Hepatocyte (in vitro differentiated cells): ENCODE data around the gene CRYGB.

Experiments
- EZH2 ChIP-seq: fragments of 200-600 bp; sonication (generic); IDR thresholded peaks from 2 replicates; pipeline ENCODE4 v1.6.1; 2016; ENCODE audit warnings: antibody characterized with exemption, mild to moderate bottlenecking, borderline replicate concordance
- TF ChIP-seq, protein P1 (sequence below): fragments of 200-600 bp; sonication (generic); IDR thresholded peaks from 2 replicates; pipeline ENCODE4 v1.5.1; 2016; ENCODE audit warnings: antibody characterized with exemption, mild to moderate bottlenecking; ENCODE audit not compliant: poor library complexity

DNA sequence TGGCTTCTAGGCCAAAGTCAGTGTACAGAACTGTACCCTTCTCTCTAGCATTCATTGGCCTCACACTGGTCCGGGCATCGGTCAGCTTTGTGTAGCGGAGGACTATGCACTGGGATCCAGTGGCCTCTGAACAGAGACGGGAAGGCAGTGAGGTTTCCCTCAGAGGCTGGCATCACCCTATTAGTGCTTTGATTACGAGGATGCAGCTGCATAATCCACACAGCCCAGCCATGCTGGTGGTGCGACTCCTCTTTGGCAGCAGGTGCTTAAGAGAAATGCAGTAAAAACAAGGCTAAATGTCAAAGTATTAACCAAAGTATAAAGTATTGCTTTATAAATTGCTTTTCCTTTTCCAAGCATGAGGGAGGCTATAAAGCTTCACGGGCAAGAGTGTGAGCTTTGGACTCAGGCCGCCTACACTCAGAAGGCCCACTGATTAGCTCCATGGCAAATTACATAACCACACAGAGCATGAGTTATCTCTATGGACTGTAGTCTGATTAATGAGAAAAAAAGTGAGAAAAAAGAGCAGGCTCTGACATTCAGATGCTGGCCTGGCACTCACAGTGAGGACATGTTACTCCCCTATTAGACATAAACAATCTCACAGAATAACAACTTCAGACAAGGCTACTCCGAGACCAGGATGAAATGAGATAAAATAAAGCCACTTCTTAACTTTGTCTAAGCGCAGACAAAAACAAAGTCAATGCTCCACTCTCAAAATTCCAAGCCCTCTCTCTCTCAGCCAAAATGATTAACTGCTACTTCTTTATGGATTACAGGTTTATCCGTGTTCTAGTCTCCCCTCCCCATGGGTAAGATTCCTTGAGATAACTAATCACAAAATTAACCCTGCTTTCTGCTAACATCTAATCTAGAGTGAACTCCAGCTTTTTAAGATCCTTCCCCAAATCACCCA, 9.9 kb downstream of the CRYGB start:
- TF ChIP-seq, protein P1, sequence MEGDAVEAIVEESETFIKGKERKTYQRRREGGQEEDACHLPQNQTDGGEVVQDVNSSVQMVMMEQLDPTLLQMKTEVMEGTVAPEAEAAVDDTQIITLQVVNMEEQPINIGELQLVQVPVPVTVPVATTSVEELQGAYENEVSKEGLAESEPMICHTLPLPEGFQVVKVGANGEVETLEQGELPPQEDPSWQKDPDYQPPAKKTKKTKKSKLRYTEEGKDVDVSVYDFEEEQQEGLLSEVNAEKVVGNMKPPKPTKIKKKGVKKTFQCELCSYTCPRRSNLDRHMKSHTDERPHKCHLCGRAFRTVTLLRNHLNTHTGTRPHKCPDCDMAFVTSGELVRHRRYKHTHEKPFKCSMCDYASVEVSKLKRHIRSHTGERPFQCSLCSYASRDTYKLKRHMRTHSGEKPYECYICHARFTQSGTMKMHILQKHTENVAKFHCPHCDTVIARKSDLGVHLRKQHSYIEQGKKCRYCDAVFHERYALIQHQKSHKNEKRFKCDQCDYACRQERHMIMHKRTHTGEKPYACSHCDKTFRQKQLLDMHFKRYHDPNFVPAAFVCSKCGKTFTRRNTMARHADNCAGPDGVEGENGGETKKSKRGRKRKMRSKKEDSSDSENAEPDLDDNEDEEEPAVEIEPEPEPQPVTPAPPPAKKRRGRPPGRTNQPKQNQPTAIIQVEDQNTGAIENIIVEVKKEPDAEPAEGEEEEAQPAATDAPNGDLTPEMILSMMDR: no peak
- TF ChIP-seq EZH2: no peak
